Naive thymus-derived CD4-positive, alpha-beta T cell (primary cell): Measurements from ENCODE around the gene ZNF70. TPM values are rescaled to one million over a fixed set of nuclear protein-coding genes. Genes with fewer than 3 reads are reported as not detected.

Experiments
- ATAC-seq: fragments of 150-1000 bp; cut with Tn5 transposase; 2 replicates; pipeline ENCODE4 v1.10.0; 2021; ENCODE audit warnings: mild to moderate bottlenecking, moderate library complexity
- CTCF ChIA-PET: fragments of 350-600 bp; sonication (Branson Sonifier 250); formaldehyde crosslinking; loops from one replicate; lab custom pipeline; 2021; ENCODE audit warnings: antibody characterized with exemption; lab: Charles Lee
- POLR2A ChIA-PET: fragments of 350-600 bp; sonication (Branson Sonifier 250); formaldehyde crosslinking; loops from one replicate; lab custom pipeline; 2021; ENCODE audit warnings: antibody characterized with exemption, inconsistent platforms; lab: Charles Lee
- DNase-seq, 9 donors: peaks; one replicate each; pipeline versions ENCODE4 v3.0.0 to v3.0.0-alpha.2; 2020 to 2022; ENCODE audit warnings: mixed read lengths in 1 of 9
- H3K27ac ChIP-seq: one replicate; pipeline ENCODE4 v1.7.0; 2013; ENCODE audit warnings: mild to moderate bottlenecking, low read depth, low read length, moderate library complexity
- H3K27me3 ChIP-seq, 2 donors: one replicate each; pipeline ENCODE4 v1.7.0; 2013; ENCODE audit warnings: low read length in 2 of 2, mild to moderate bottlenecking in 2 of 2, moderate library complexity in 2 of 2; ENCODE audit not compliant: control insufficient read depth in 2 of 2, insufficient read depth in 2 of 2
- H3K36me3 ChIP-seq, 3 experiments: 1 replicate in 2 of 3; 2 replicates in 1 of 3; pipeline ENCODE4 v1.7.0; 2013; ENCODE audit warnings: low read length in 3 of 3, mild to moderate bottlenecking in 3 of 3, moderate library complexity in 1 of 3; ENCODE audit not compliant: insufficient read depth in 3 of 3, control insufficient read depth in 2 of 3
- H3K4me1 ChIP-seq, 2 donors: one replicate each; pipeline ENCODE4 v1.7.0; 2013; ENCODE audit warnings: low read length in 2 of 2, mild to moderate bottlenecking in 2 of 2, moderate library complexity in 1 of 2; ENCODE audit not compliant: control insufficient read depth in 2 of 2, insufficient read depth in 2 of 2
- H3K4me3 ChIP-seq: 2 replicates; pipeline ENCODE4 v1.7.0; 2013; ENCODE audit warnings: mild to moderate bottlenecking, low read length
- H3K9me3 ChIP-seq, 3 experiments: 1 replicate in 2 of 3; 2 replicates in 1 of 3; pipeline ENCODE4 v1.7.0; 2013; ENCODE audit warnings: low read length in 3 of 3; ENCODE audit not compliant: control insufficient read depth in 2 of 3
- H3K27ac Mint-ChIP-seq, 9 donors: one replicate each; pipeline ENCODE4 v1.8.0; 2020 to 2022; ENCODE audit warnings: mixed read lengths in 9 of 9, mild to moderate bottlenecking in 8 of 9, moderate library complexity in 5 of 9, inconsistent platforms in 2 of 9
- H3K27me3 Mint-ChIP-seq, 5 donors: one replicate each; pipeline ENCODE4 v1.8.0; 2021 to 2022; ENCODE audit warnings: mixed read lengths in 5 of 5, mild to moderate bottlenecking in 1 of 5
- H3K36me3 Mint-ChIP-seq, 5 donors: one replicate each; pipeline ENCODE4 v1.8.0; 2020 to 2022; ENCODE audit warnings: mixed read lengths in 5 of 5, mild to moderate bottlenecking in 3 of 5, inconsistent platforms in 1 of 5
- H3K4me1 Mint-ChIP-seq, 7 donors: one replicate each; pipeline ENCODE4 v1.8.0; 2020 to 2022; ENCODE audit warnings: mixed read lengths in 7 of 7, mild to moderate bottlenecking in 3 of 7, inconsistent platforms in 1 of 7
- H3K4me3 Mint-ChIP-seq, 10 donors: one replicate each; pipeline ENCODE4 v1.8.0; 2020 to 2022; ENCODE audit warnings: mild to moderate bottlenecking in 10 of 10, mixed read lengths in 10 of 10, moderate library complexity in 6 of 10, inconsistent platforms in 2 of 10
- H3K9me3 Mint-ChIP-seq, 11 donors: one replicate each; pipeline ENCODE4 v1.8.0; 2020 to 2022; ENCODE audit warnings: mixed read lengths in 11 of 11, mild to moderate bottlenecking in 4 of 11, inconsistent platforms in 1 of 11, moderate library complexity in 1 of 11
- intact Hi-C, 2 donors: fragments of 100-400 bp; cut with micrococcal nuclease; formaldehyde crosslinking; loops; one replicate each; pipeline ENCODE4 v1.15.1; 2023
- polyA plus RNA-seq, 2 donors: library from polyadenylated mRNA; unstranded; fragments of 300-500 nt; fragmentation: Illumina TruSeq; gene quantifications; one replicate each; pipeline ENCODE4 v1.2.3, GENCODE V29; 2021
- total RNA-seq, 6 experiments: library from RNA in 5 of 6; stranded (reverse) in 5 of 6; gene quantifications; 1 replicate in 5 of 6; 2 replicates in 1 of 6; pipeline ENCODE4 v1.2.3 and lab custom pipeline; 2021 to 2026

Gene ZNF70
- total and polyA plus RNA-seq, 7 experiments from 2014 or later: 0.32 to 7.9 (median 3.5) TPM

- Mint-ChIP-seq H3K27ac (peak overlapping the region in 7 of 9 donors; percentile 75 to 91 (median 83)), H3K4me3 (peak overlapping the region; percentile 72 to 84 (median 81)), H3K36me3 (peaks cover 0 to 4% (median 0%) of the 10 kb centered on the region in 5 donors), H3K9me3 (no peaks in the 10 kb centered on the region), H3K27me3 (no peaks in the 10 kb centered on the region), H3K4me1 (peaks cover 7 to 48% (median 38%) of the 10 kb centered on the region in 7 donors)
- Histone ChIP-seq H3K27ac (peak overlapping the region; percentile 65), H3K36me3 (peaks cover 0 to 12% (median 0%) of the 10 kb centered on the region in 3 experiments), H3K27me3 (no peaks in the 10 kb centered on the region), H3K9me3 (no peaks in the 10 kb centered on the region), H3K4me3 (peak overlapping the region; percentile 60), H3K4me1 (peaks cover 24% of the 10 kb centered on the region in 2 donors)
- ChIA-PET CTCF (interaction anchor here (1.3 kb wide), 1 partner anchor 67 kb away, joined by 4 read pairs; no protein-coding TSS in a partner anchor), POLR2A (interaction anchor here (1.0 to 2.2 kb wide), 6 partner anchors 9 to 130 kb away, joined by 3 to 7 read pairs (median 6); partner anchors contain the start of genes MIF, SLC2A11 and ZNF70)
- DNase-seq (no peak), ATAC-seq (no peak)
- intact Hi-C loops: loop anchor here in 1 of 2 donors (1.0 to 10.0 kb wide), 2 partner anchors 13 to 139 kb away; partner anchors contain the start of gene ZNF70
Observed at GRCh38 chr22:23763954-23764353, 13.0 kb upstream of the ZNF70 start.

DNA sequence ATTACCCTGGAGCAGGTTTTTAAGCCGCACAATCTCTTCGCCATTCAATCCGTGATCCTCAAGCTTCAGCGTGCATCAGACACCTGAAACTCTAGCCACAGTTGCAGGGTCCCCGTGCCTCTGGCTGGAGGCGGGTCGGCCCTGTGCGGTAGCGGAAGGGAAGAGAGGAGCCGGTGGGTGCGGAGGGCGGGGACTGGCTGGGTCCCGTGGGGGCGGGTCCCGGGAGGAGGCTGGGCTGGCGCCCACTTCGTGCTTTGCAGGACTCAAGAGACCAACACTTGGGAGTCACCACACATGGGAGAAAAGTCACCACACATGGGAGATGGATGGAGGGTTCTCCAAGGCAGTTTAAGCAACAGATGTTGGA lies 12.7 kb upstream of the ZNF70 start:
- H3K27ac ChIP-seq: peak overlapping the region; percentile 65
- no peaks in the 10 kb centered on the region for H3K9me3 ChIP-seq
- ChIA-PET POLR2A (interaction anchor here (1.0 to 2.2 kb wide), 7 partner anchors 9 to 130 kb away, joined by 3 to 7 read pairs (median 6); partner anchors contain the start of genes MIF, MMP11, SLC2A11 and ZNF70), CTCF (interaction anchor here (1.3 kb wide), 1 partner anchor 67 kb away, joined by 4 read pairs; no protein-coding TSS in a partner anchor)
- Mint-ChIP-seq H3K36me3 (peaks cover 0 to 4% (median 0%) of the 10 kb centered on the region in 5 donors), H3K4me1 (peaks cover 7 to 48% (median 38%) of the 10 kb centered on the region in 7 donors), H3K9me3 (no peaks in the 10 kb centered on the region), H3K27ac (peak overlapping the region in 8 of 9 donors; percentile 75 to 91 (median 82)), H3K27me3 (no peaks in the 10 kb centered on the region), H3K4me3 (peak overlapping the region; percentile 72 to 84 (median 81))
- ATAC-seq (peak; percentile 52), DNase-seq (peak in 7 of 9 donors; percentile 12 to 60 (median 37))
- H3K4me1 ChIP-seq: peaks cover 24% of the 10 kb centered on the region in 2 donors
- H3K36me3 ChIP-seq: peaks cover 0 to 12% (median 0%) of the 10 kb centered on the region in 3 experiments
- peak overlapping the region; percentile 60 for H3K4me3 ChIP-seq
- intact Hi-C loops: loop anchor here in 1 of 2 donors (1.0 to 10.0 kb wide), 2 partner anchors 12 to 139 kb away; partner anchors contain the start of gene ZNF70
- no peaks in the 10 kb centered on the region for H3K27me3 ChIP-seq

GRCh38 chr22:23762842-23763578 lies 12.1 kb upstream of the ZNF70 start, which contains the start of gene C22orf15:
Gene C22orf15 (plus strand): TSS chr22:23762990. CDS start chr22:23763307, 317 bp downstream.
- peak in 3 of 9 donors; percentile 13 to 30 (median 23) for DNase-seq
- Mint-ChIP-seq H3K4me1 (peaks cover 7 to 48% (median 38%) of the 10 kb centered on the region in 7 donors), H3K36me3 (peaks cover 0 to 4% (median 0%) of the 10 kb centered on the region in 5 donors), H3K4me3 (peak within 1 kb of the TSS; percentile 72 to 84 (median 81)), H3K9me3 (no peaks in the 10 kb centered on the region), H3K27ac (peak within 1 kb of the TSS in 8 of 9 donors; percentile 75 to 91 (median 82)), H3K27me3 (no peaks in the 10 kb centered on the region)
- Histone ChIP-seq H3K27me3 (no peaks in the 10 kb centered on the region), H3K36me3 (peaks cover 0 to 10% (median 0%) of the 10 kb centered on the region in 3 experiments), H3K4me3 (peak within 1 kb of the TSS; percentile 60), H3K27ac (peak within 1 kb of the TSS; percentile 65), H3K4me1 (peaks cover 24% of the 10 kb centered on the region in 2 donors), H3K9me3 (no peaks in the 10 kb centered on the region)
- ChIA-PET CTCF (interaction anchor here (1.3 kb wide), 1 partner anchor 66 kb away, joined by 4 read pairs; no protein-coding TSS in a partner anchor), POLR2A (interaction anchor here (0.7 to 2.2 kb wide), 8 partner anchors 8 to 131 kb away, joined by 3 to 7 read pairs (median 5); partner anchors contain the start of genes MIF, MMP11, SLC2A11 and ZNF70)
- ATAC-seq: no peak
- intact Hi-C loops: loop anchor here in 1 of 2 donors (1.0 to 10.0 kb wide), 2 partner anchors 12 to 138 kb away; partner anchors contain the start of gene ZNF70

GRCh38 chr22:23760056-23760455 lies 9.1 kb upstream of the ZNF70 start:
- Histone ChIP-seq H3K4me1 (peaks cover 16 to 17% of the 10 kb centered on the region in 2 donors), H3K9me3 (no peaks in the 10 kb centered on the region), H3K27ac (no peak overlapping the region), H3K27me3 (no peaks in the 10 kb centered on the region), H3K4me3 (no peak overlapping the region), H3K36me3 (peaks cover 0 to 1% (median 0%) of the 10 kb centered on the region in 3 experiments)
- DNase-seq (no peak), ATAC-seq (no peak)
- ChIA-PET POLR2A (interaction anchor here (1.0 to 1.3 kb wide), 4 partner anchors 9 to 69 kb away, joined by 3 to 5 read pairs (median 4); no protein-coding TSS in a partner anchor), CTCF (no interaction called here)
- peaks cover 0 to 4% (median 0%) of the 10 kb centered on the region in 5 donors for H3K36me3 Mint-ChIP-seq
- H3K4me1 Mint-ChIP-seq: peaks cover 7 to 33% (median 24%) of the 10 kb centered on the region in 7 donors
- H3K27me3 Mint-ChIP-seq: no peaks in the 10 kb centered on the region
- peak overlapping the region in 5 of 9 donors; percentile 19 to 67 (median 45) for H3K27ac Mint-ChIP-seq
- no peak overlapping the region for H3K4me3 Mint-ChIP-seq
- no peaks in the 10 kb centered on the region for H3K9me3 Mint-ChIP-seq
- intact Hi-C loops: loop anchor here in 1 of 2 donors (10.0 kb wide), 1 partner anchor 135 kb away; no protein-coding TSS in a partner anchor

- H3K27ac Mint-ChIP-seq: no peak overlapping the region
- POLR2A ChIA-PET: interaction anchor here (1.0 to 1.3 kb wide), 4 partner anchors 9 to 70 kb away, joined by 3 to 5 read pairs (median 4); no protein-coding TSS in a partner anchor
- H3K4me1 Mint-ChIP-seq: peaks cover 7 to 28% (median 19%) of the 10 kb centered on the region in 7 donors
- CTCF ChIA-PET: no interaction called here
- no peak for ATAC-seq
- H3K27me3 Mint-ChIP-seq: no peaks in the 10 kb centered on the region
- H3K36me3 ChIP-seq: no peaks in the 10 kb centered on the region
- H3K27me3 ChIP-seq: no peaks in the 10 kb centered on the region
- no peak overlapping the region for H3K4me3 ChIP-seq
- no peak for DNase-seq
- H3K27ac ChIP-seq: no peak overlapping the region
- no peak overlapping the region for H3K4me3 Mint-ChIP-seq
- H3K4me1 ChIP-seq: peaks cover 16 to 17% of the 10 kb centered on the region in 2 donors
- no peaks in the 10 kb centered on the region for H3K9me3 Mint-ChIP-seq
- H3K9me3 ChIP-seq: no peaks in the 10 kb centered on the region
- H3K36me3 Mint-ChIP-seq: peaks cover 0 to 2% (median 0%) of the 10 kb centered on the region in 5 donors
- intact Hi-C loops: loop anchor here in 1 of 2 donors (10.0 kb wide), 1 partner anchor 795 kb away; the partner anchor contains the start of genes GUCD1 and SNRPD3
Observed at GRCh38 chr22:23759566-23759965, 8.7 kb upstream of the ZNF70 start.

- no peaks in the 10 kb centered on the region for H3K9me3 Mint-ChIP-seq
- H3K4me1 Mint-ChIP-seq: peaks cover 0 to 11% (median 9%) of the 10 kb centered on the region in 7 donors
- Histone ChIP-seq H3K36me3 (no peaks in the 10 kb centered on the region), H3K4me1 (no peaks in the 10 kb centered on the region), H3K9me3 (no peaks in the 10 kb centered on the region), H3K27ac (no peak overlapping the region), H3K27me3 (no peaks in the 10 kb centered on the region), H3K4me3 (no peak overlapping the region)
- H3K36me3 Mint-ChIP-seq: no peaks in the 10 kb centered on the region
- intact Hi-C loops: loop anchor here in 1 of 2 donors (10.0 kb wide), 1 partner anchor 798 kb away; the partner anchor contains the start of genes GUCD1 and SNRPD3
- ChIA-PET CTCF (no interaction called here), POLR2A (no interaction called here)
- DNase-seq: no peak
- no peak for ATAC-seq
- H3K27ac Mint-ChIP-seq: peak overlapping the region in 1 of 9 donors; percentile 77
- no peaks in the 10 kb centered on the region for H3K27me3 Mint-ChIP-seq
- H3K4me3 Mint-ChIP-seq: no peak overlapping the region
Observed at GRCh38 chr22:23756891-23757290, 6.0 kb upstream of the ZNF70 start.
